Ascending aorta (tissue), 2 donors: Measurements from ENCODE around the gene ABCG5. TPM values are rescaled to one million over a fixed set of nuclear protein-coding genes. Genes with fewer than 3 reads are reported as not detected.

Experiments used
- DNase-seq, 2 donors: peaks; one replicate each; pipeline ENCODE4 v3.0.0-alpha.2; 2019; ENCODE audit warnings: low spot score in 2 of 2
- H3K27ac ChIP-seq, 2 donors: fragments of 200-600 bp; sonication (generic); one replicate each; pipeline ENCODE4 v1.5.1; 2016 to 2017; ENCODE audit warnings: mild to moderate bottlenecking in 1 of 2
- H3K27me3 ChIP-seq: fragments of 200-600 bp; sonication (generic); one replicate; pipeline ENCODE4 v1.5.1; 2017
- H3K36me3 ChIP-seq, 2 donors: fragments of 200-600 bp; sonication (generic); one replicate each; pipeline ENCODE4 v1.5.1; 2016
- H3K4me1 ChIP-seq, 2 donors: fragments of 200-600 bp; sonication (generic); one replicate each; pipeline ENCODE4 v1.5.1; 2016 to 2017; ENCODE audit warnings: mild to moderate bottlenecking in 1 of 2
- H3K4me3 ChIP-seq, 2 donors: fragments of 200-600 bp; sonication (generic); one replicate each; pipeline ENCODE4 v1.5.1; 2016 to 2017; ENCODE audit warnings: mild to moderate bottlenecking in 1 of 2
- H3K9me3 ChIP-seq, 2 donors: fragments of 200-600 bp; sonication (generic); one replicate each; pipeline ENCODE4 v1.5.1; 2016
- intact Hi-C: fragments of 100-400 bp; cut with DNase I; formaldehyde crosslinking; loops from one replicate; pipeline ENCODE4 v1.15.1; 2023
- total RNA-seq: library from RNA; depleted of rRNA; stranded (reverse); fragments of >200 nt; gene quantifications from one replicate; pipeline ENCODE4 v1.1.0, GENCODE V29; 2016
- TF ChIP-seq, protein P1 (sequence below), 3 experiments: fragments of 200-600 bp in 2 of 3; fragments of 450-650 bp in 1 of 3; sonication (generic) in 2 of 3; IDR thresholded peaks; one replicate each; pipeline ENCODE4 v1.5.1; 2016 to 2019; ENCODE audit warnings: antibody characterized with exemption in 3 of 3, mild to moderate bottlenecking in 1 of 3, moderate library complexity in 1 of 3

The ABCG5 gene
- total RNA-seq, 1 donor from 2014 or later: 4.0 TPM

DNA sequence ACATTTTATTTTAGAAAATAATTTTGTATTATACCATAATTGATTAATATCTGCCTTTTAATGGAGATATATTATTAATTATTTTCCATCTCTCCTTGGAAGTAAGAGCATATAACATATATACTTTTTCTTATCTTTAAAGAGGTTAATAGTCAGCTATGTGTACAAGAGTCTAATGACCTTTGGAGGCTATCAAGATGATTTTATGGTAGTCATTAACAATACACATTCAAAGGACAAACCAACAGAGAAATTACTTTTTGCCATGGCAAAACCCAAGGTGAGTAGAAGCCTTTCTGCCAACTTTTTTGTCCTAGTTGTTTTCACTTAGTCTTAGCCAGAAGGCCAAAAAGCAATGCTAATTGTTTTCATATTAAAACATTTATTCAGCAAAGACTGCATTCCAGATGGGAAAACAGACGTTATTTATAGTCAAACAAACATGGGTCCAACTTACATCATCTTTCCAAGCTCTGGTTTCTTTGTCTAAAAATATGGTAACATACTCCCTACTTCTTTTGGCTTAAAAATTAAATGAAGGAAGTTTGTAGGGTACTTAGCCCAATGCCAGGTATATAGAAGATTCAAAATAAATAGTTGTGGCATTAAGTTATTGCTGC is 74.4 kb downstream of the ABCG5 start:
- DNase-seq: no peak
- no peak overlapping the region for H3K4me3 ChIP-seq
- intact Hi-C loops: no loop called here
- no peaks in the 10 kb centered on the region for H3K9me3 ChIP-seq
- peaks cover 2 to 10% of the 10 kb centered on the region in 2 donors for H3K4me1 ChIP-seq
- H3K27me3 ChIP-seq: no peaks in the 10 kb centered on the region
- peak overlapping the region; percentile 45 to 61 for H3K27ac ChIP-seq
- TF ChIP-seq, protein P1, sequence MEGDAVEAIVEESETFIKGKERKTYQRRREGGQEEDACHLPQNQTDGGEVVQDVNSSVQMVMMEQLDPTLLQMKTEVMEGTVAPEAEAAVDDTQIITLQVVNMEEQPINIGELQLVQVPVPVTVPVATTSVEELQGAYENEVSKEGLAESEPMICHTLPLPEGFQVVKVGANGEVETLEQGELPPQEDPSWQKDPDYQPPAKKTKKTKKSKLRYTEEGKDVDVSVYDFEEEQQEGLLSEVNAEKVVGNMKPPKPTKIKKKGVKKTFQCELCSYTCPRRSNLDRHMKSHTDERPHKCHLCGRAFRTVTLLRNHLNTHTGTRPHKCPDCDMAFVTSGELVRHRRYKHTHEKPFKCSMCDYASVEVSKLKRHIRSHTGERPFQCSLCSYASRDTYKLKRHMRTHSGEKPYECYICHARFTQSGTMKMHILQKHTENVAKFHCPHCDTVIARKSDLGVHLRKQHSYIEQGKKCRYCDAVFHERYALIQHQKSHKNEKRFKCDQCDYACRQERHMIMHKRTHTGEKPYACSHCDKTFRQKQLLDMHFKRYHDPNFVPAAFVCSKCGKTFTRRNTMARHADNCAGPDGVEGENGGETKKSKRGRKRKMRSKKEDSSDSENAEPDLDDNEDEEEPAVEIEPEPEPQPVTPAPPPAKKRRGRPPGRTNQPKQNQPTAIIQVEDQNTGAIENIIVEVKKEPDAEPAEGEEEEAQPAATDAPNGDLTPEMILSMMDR (IDR thresholded peaks at IDR 0.05): no peak
- H3K36me3 ChIP-seq: no peaks in the 10 kb centered on the region

DNA sequence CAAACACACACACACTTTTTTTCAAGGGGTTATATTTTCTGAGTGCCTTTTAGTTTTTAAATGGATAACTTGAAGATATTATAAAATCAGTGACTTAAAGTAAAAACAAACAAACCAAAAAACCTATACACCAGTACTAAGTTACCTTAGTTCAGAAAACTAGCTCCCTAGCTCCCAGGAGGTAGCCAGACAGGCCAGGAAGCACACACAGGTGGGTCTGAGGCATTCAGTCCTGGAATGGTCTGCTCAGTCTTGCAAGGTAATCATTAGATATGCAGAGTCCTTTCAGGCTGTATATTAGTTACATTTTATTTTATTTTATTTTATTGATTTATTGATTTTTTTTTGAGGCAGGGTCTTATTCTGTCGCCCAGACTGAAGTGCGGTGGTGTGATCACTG is 75.5 kb downstream of the ABCG5 start:
- intact Hi-C loops: no loop called here
- H3K27me3 ChIP-seq: no peaks in the 10 kb centered on the region
- no peak for DNase-seq
- H3K36me3 ChIP-seq: no peaks in the 10 kb centered on the region
- no peaks in the 10 kb centered on the region for H3K9me3 ChIP-seq
- H3K4me3 ChIP-seq: no peak overlapping the region
- TF ChIP-seq, protein P1 (IDR thresholded peaks at IDR 0.05): no peak
- no peak overlapping the region for H3K27ac ChIP-seq
- peaks cover 6 to 15% of the 10 kb centered on the region in 2 donors for H3K4me1 ChIP-seq

Other genes starting within 250 kb of the ABCG5 start
- 27.4 TPM for gene THADA, start 242.8 kb downstream of the ABCG5 start, total RNA-seq
- gene PLEKHH2, start 201.6 kb downstream of the ABCG5 start, total RNA-seq: 15.0 TPM
- gene C1GALT1C1L, start 162.4 kb downstream of the ABCG5 start, total RNA-seq: not detected
- 2.9 TPM for gene DYNC2LI1, start 64.8 kb downstream of the ABCG5 start, total RNA-seq
- not detected for gene ABCG8, start 132 bp upstream of the ABCG5 start, total RNA-seq
- gene LRPPRC, start 157.2 kb upstream of the ABCG5 start, total RNA-seq: 78.1 TPM